Measurements from ENCODE around the gene ZP2.

ZP2 gene

GRCh38 chr16:21242756-21243155 lies 31.4 kb upstream of the ZP2 start:
- no peak for TF ChIP-seq CTCF (conservative IDR thresholded peaks at IDR 0.05; ENCODE audit: low read depth)
- ChIA-PET CTCF (interaction anchor here (0.5 kb wide), 1 partner anchor 560 kb away, joined by 3 read pairs; no protein-coding TSS in a partner anchor), POLR2A (ENCODE audit: low non-redundant PET) (no interaction called here)
- H3K27ac ChIP-seq = no peak overlapping the region
- no peak for DNase-seq (ENCODE audit: low spot score)

- H3K27ac ChIP-seq = no peak overlapping the region
- DNase-seq (ENCODE audit: low spot score) = no peak
- POLR2A ChIA-PET (ENCODE audit: low non-redundant PET) = no interaction called here
- CTCF ChIA-PET = interaction anchor here (0.6 kb wide), 1 partner anchor 1846 kb away, joined by 4 read pairs; no protein-coding TSS in a partner anchor
- no peak for TF ChIP-seq CTCF (conservative IDR thresholded peaks at IDR 0.05; ENCODE audit: low read depth)
Observed at GRCh38 chr16:21239646-21240045, 28.3 kb upstream of the ZP2 start.

DNA sequence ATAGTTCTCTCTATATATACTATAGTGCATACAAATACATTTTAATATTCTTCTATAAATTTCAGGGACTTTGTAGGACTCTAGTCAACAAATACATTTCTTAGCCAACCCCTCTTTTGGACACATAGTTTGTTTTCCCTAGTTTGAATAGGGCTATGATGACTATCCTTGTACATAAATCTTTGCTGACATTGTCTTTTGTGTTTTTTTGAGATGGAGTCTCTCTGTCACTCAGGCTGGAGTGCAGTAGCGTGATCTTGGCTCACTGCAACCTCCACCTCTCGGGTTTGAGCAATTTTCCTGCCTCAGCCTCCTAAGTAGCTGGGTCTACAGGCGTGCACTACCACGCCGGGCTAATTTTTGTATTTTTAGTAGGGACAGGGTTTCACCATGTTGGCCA lies 25.5 kb upstream of the ZP2 start:
- DNase-seq (ENCODE audit: low spot score) = no peak
- no peak overlapping the region for H3K27ac ChIP-seq
- no peak for TF ChIP-seq CTCF (conservative IDR thresholded peaks at IDR 0.05; ENCODE audit: low read depth)
- CTCF ChIA-PET = interaction anchor here (0.6 kb wide), 1 partner anchor 48 kb away, joined by 3 read pairs; no protein-coding TSS in a partner anchor
- POLR2A ChIA-PET (ENCODE audit: low non-redundant PET) = no interaction called here

GRCh38 chr16:21235199-21235585 lies 23.8 kb upstream of the ZP2 start:
- H3K27ac ChIP-seq = no peak overlapping the region
- TF ChIP-seq CTCF (conservative IDR thresholded peaks at IDR 0.05; ENCODE audit: low read depth) = no peak
- DNase-seq (ENCODE audit: low spot score) = no peak
- ChIA-PET POLR2A (ENCODE audit: low non-redundant PET) (no interaction called here), CTCF (no interaction called here)

GRCh38 chr16:21233521-21234150 lies 22.3 kb upstream of the ZP2 start, which contains the start of gene ANKS4B:
Gene ANKS4B (plus strand): TSS chr16:21233699. CDS start chr16:21233738, 39 bp downstream.
- DNase-seq (ENCODE audit: low spot score) = no peak
- ChIA-PET POLR2A (ENCODE audit: low non-redundant PET) (no interaction called here), CTCF (no interaction called here)
- no peak within 1 kb of the TSS for H3K27ac ChIP-seq
- no peak for TF ChIP-seq CTCF (conservative IDR thresholded peaks at IDR 0.05; ENCODE audit: low read depth)

- DNase-seq (ENCODE audit: low spot score) = no peak
- no peak for TF ChIP-seq CTCF (conservative IDR thresholded peaks at IDR 0.05; ENCODE audit: low read depth)
- ChIA-PET POLR2A (ENCODE audit: low non-redundant PET) (no interaction called here), CTCF (no interaction called here)
- H3K27ac ChIP-seq = no peak overlapping the region
Observed at GRCh38 chr16:21233045-21233520, 21.7 kb upstream of the ZP2 start.

Measured in RWPE1 (cell line).